Sigmoid colon (tissue), 4 donors: ENCODE measurements around the gene TTC38.

Experiments
- POLR2A ChIP-seq, 2 donors: fragments of 450-650 bp; IDR thresholded peaks; one replicate each; pipeline ENCODE4 v1.6.1; 2016; ENCODE audit warnings: antibody characterized with exemption in 2 of 2, mild to moderate bottlenecking in 2 of 2, moderate library complexity in 2 of 2
- POLR2AphosphoS5 ChIP-seq, 4 donors: sonication (generic); formaldehyde crosslinking; IDR thresholded peaks; one replicate each; pipeline ENCODE4 v1.6.1; 2017; ENCODE audit warnings: antibody characterized with exemption in 4 of 4
- TF ChIP-seq, protein P1 (sequence below), 4 experiments: fragments of 450-650 bp in 3 of 4; fragments of 200-600 bp in 1 of 4; IDR thresholded peaks; one replicate each; pipeline ENCODE4 v1.5.1; 2016 to 2019; ENCODE audit warnings: antibody characterized with exemption in 4 of 4, mild to moderate bottlenecking in 3 of 4, moderate library complexity in 2 of 4

DNA sequence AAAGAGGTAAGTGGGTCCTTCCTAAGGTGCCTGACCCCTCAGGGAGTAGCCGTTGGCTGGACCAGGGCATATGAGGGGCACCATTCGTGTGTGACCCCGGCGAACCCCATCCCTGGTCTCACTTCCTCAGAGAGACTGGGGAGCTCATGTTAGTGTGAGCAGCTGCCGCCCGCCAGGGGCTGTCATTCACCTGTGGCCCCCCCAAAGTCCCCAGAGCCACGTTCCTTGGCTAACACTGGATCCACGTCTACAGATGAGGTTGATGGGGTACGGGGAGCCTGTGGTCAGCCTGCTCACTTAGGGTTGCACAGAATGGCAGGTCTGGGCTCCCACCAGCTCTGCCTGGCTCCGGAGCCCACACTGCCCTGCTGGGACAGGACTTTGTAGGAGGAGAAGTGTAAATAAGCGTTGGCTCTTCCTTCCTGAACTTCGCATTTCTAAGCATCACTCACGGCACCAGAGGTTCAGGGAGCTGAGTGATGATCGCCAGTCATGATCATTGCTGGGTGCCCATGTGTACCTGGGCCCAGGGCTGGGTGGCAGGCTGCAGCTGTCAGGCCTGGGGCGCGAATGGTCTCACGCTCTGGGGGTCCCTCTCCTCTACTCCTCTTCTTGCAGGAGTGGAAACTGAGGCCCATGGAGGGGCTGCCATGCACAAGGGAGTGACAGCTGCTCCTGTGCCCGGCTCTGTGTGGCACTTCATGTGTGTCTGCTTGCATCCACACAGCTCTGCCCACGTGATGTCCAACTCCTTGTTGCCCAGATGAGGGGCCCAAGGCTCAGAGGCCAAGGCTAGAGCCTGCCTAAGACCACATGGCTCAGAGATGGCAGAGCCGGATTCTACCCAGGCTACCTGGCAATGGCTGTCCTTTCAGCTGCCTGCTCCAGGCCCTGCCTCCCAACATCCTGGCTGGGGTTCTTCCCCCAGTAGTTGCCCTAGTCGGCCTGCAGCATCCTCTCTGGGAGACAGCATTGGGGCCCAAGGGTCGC lies 11.1 kb downstream of the TTC38 start:
- TF ChIP-seq POLR2AphosphoS5 (IDR thresholded peaks at IDR 0.05) = no peak
- TF ChIP-seq POLR2A (IDR thresholded peaks at IDR 0.05) = no peak
- TF ChIP-seq, protein P1, sequence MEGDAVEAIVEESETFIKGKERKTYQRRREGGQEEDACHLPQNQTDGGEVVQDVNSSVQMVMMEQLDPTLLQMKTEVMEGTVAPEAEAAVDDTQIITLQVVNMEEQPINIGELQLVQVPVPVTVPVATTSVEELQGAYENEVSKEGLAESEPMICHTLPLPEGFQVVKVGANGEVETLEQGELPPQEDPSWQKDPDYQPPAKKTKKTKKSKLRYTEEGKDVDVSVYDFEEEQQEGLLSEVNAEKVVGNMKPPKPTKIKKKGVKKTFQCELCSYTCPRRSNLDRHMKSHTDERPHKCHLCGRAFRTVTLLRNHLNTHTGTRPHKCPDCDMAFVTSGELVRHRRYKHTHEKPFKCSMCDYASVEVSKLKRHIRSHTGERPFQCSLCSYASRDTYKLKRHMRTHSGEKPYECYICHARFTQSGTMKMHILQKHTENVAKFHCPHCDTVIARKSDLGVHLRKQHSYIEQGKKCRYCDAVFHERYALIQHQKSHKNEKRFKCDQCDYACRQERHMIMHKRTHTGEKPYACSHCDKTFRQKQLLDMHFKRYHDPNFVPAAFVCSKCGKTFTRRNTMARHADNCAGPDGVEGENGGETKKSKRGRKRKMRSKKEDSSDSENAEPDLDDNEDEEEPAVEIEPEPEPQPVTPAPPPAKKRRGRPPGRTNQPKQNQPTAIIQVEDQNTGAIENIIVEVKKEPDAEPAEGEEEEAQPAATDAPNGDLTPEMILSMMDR (IDR thresholded peaks at IDR 0.05) = no peak
